Liver (tissue), 10 donors: ENCODE data around the gene RNU6-1. TPM values are rescaled to one million over a fixed set of nuclear protein-coding genes. Genes with fewer than 3 reads are reported as not detected.

Experiments used
- DNase-seq: peaks from one replicate; pipeline ENCODE4 v3.0.0-alpha.2; 2017; ENCODE audit warnings: low spot score
- H3K27ac ChIP-seq, 2 donors: one replicate each; pipeline ENCODE4 v1.7.0; 2013; ENCODE audit warnings: inconsistent platforms in 2 of 2, low read length in 2 of 2, control low read depth in 1 of 2, low read depth in 1 of 2, mild to moderate bottlenecking in 1 of 2
- H3K27me3 ChIP-seq, 4 donors: one replicate each; pipeline versions ENCODE4 v1.6.1 to v1.7.0; 2013; ENCODE audit warnings: low read length in 3 of 4, inconsistent platforms in 1 of 4, mild to moderate bottlenecking in 1 of 4, moderate library complexity in 1 of 4; ENCODE audit not compliant: control insufficient read depth in 4 of 4, insufficient read depth in 4 of 4
- H3K36me3 ChIP-seq, 4 donors: one replicate each; pipeline versions ENCODE4 v1.6.1 to v1.7.0; 2013; ENCODE audit warnings: low read length in 3 of 4, mild to moderate bottlenecking in 3 of 4, low read depth in 1 of 4, moderate library complexity in 1 of 4; ENCODE audit not compliant: control insufficient read depth in 4 of 4, insufficient read depth in 3 of 4
- H3K4me1 ChIP-seq, 4 donors: one replicate each; pipeline versions ENCODE4 v1.6.1 to v1.7.0; 2013; ENCODE audit warnings: low read length in 3 of 4, mild to moderate bottlenecking in 3 of 4, moderate library complexity in 1 of 4; ENCODE audit not compliant: control insufficient read depth in 4 of 4, insufficient read depth in 4 of 4
- H3K4me3 ChIP-seq, 3 donors: one replicate each; pipeline versions ENCODE4 v1.6.1 to v1.7.0; 2013; ENCODE audit warnings: low read length in 3 of 3, control low read depth in 1 of 3, low read depth in 1 of 3, mild to moderate bottlenecking in 1 of 3
- H3K9ac ChIP-seq, 2 donors: one replicate each; pipeline ENCODE4 v1.7.0; 2013; ENCODE audit warnings: low read length in 2 of 2, mild to moderate bottlenecking in 2 of 2, moderate library complexity in 2 of 2, control low read depth in 1 of 2, low read depth in 1 of 2
- H3K9me3 ChIP-seq, 4 donors: one replicate each; pipeline versions ENCODE4 v1.6.1 to v1.7.0; 2013; ENCODE audit warnings: low read length in 3 of 4; ENCODE audit not compliant: control insufficient read depth in 4 of 4
- EGR1 ChIP-seq, 2 donors: IDR thresholded peaks; 2 replicates each; pipeline ENCODE4 v1.6.1; 2016 to 2018; ENCODE audit warnings: antibody characterized with exemption in 2 of 2, low read depth in 2 of 2
- FOXA2 ChIP-seq: IDR thresholded peaks from 2 replicates; pipeline ENCODE4 v1.6.1; 2016; ENCODE audit warnings: antibody characterized with exemption
- GABPA ChIP-seq, 2 donors: IDR thresholded peaks in 1 of 2; conservative IDR thresholded peaks in 1 of 2; 2 replicates each; pipeline ENCODE4 v1.6.1; 2016; ENCODE audit warnings: antibody characterized with exemption in 2 of 2, mild to moderate bottlenecking in 1 of 2, moderate library complexity in 1 of 2
- HNF4G ChIP-seq: IDR thresholded peaks from 2 replicates; pipeline ENCODE4 v1.6.1; 2016; ENCODE audit warnings: antibody characterized with exemption
- JUND ChIP-seq, 2 donors: IDR thresholded peaks; 2 replicates each; pipeline ENCODE4 v1.6.1; 2016; ENCODE audit warnings: antibody characterized with exemption in 2 of 2
- WGBS: extraction: QIAGEN DNeasy Blood & Tissue Kit; methylation state at CpG from one replicate; pipeline ENCODE4 v1.1.7; 2013; 5-methylcytosine and 5-hydroxymethylcytosine counted together
- polyA plus RNA-seq, 2 donors: library from polyadenylated mRNA; stranded (reverse) in 1 of 2; unstranded in 1 of 2; fragments of 200-250 nt in 1 of 2; fragments of >200 nt in 1 of 2; fragmentation: Nextera tagmentation in 1 of 2; extraction: Ambion mirVana in 1 of 2; gene quantifications; one replicate each; pipeline versions ENCODE4 v1.2.1 to v1.2.3, GENCODE V29; 2013 to 2015
- small RNA-seq: library from RNA; depleted of rRNA; stranded (forward); fragments of <200 nt; gene quantifications from one replicate; pipeline ENCODE3, GENCODE V24; 2014
- total RNA-seq, 2 donors: library from RNA; depleted of rRNA; stranded (reverse); fragments of >200 nt; gene quantifications; one replicate each; pipeline ENCODE4 v1.2.3, GENCODE V29; 2014
- TF ChIP-seq, protein P1 (sequence below): IDR thresholded peaks from 2 replicates; pipeline ENCODE4 v1.6.1; 2016; ENCODE audit warnings: antibody characterized with exemption, mild to moderate bottlenecking
- TF ChIP-seq, protein P2 (sequence below): IDR thresholded peaks from 2 replicates; pipeline ENCODE4 v1.6.1; 2016; ENCODE audit warnings: antibody characterized with exemption
- TF ChIP-seq, protein P3 (sequence below): IDR thresholded peaks from 2 replicates; pipeline ENCODE4 v1.6.1; 2016; ENCODE audit warnings: antibody characterized with exemption
- donor health status: healthy.
- donor health status: healthy.
- donor health status: healthy.
- donor health status: healthy.
- donor health status: healthy.

The RNU6-1 gene
- total and polyA plus RNA-seq, 4 donors = not detected

DNA sequence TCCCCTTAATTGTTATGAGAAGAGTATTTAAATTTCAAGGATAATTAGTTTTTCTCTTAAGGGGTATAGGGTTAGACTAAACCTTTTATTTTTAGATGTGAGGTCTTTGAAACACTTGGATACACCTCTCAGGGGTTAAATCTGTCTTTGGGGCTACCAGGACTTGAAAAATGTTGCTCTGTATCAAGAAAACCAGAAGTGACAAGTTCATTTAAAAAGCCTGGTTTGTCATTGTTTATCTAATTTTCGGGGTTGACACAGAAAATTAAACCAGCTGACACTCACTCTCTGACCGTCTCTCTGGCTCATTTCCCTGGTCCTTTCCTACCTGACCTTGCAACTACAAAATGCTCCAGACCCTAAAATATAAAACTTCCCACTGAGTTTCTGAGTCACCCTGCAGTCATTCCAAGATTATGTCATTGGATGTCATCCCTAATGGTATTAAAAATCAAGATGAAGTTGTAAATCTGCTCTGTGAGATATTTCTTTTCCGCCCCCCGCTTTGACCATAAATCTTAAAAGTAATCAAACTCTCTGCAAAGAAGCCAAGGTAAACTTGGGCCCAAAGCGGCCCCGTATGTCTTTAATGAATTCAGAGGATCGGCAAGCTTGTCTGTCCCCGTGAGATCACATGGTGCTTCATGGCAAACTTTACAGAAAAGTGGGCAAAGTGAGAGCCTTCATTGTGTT is 47.4 kb downstream of the RNU6-1 start (continued):
- TF ChIP-seq, protein P1, sequence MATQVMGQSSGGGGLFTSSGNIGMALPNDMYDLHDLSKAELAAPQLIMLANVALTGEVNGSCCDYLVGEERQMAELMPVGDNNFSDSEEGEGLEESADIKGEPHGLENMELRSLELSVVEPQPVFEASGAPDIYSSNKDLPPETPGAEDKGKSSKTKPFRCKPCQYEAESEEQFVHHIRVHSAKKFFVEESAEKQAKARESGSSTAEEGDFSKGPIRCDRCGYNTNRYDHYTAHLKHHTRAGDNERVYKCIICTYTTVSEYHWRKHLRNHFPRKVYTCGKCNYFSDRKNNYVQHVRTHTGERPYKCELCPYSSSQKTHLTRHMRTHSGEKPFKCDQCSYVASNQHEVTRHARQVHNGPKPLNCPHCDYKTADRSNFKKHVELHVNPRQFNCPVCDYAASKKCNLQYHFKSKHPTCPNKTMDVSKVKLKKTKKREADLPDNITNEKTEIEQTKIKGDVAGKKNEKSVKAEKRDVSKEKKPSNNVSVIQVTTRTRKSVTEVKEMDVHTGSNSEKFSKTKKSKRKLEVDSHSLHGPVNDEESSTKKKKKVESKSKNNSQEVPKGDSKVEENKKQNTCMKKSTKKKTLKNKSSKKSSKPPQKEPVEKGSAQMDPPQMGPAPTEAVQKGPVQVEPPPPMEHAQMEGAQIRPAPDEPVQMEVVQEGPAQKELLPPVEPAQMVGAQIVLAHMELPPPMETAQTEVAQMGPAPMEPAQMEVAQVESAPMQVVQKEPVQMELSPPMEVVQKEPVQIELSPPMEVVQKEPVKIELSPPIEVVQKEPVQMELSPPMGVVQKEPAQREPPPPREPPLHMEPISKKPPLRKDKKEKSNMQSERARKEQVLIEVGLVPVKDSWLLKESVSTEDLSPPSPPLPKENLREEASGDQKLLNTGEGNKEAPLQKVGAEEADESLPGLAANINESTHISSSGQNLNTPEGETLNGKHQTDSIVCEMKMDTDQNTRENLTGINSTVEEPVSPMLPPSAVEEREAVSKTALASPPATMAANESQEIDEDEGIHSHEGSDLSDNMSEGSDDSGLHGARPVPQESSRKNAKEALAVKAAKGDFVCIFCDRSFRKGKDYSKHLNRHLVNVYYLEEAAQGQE = no peak
- TF ChIP-seq JUND (IDR thresholded peaks at IDR 0.05) = no peak
- TF ChIP-seq EGR1 (IDR thresholded peaks at IDR 0.05; ENCODE audit: low read depth in 2 of 2) = no peak
- TF ChIP-seq GABPA (IDR thresholded peaks at IDR 0.05 in 1 of 2, conservative IDR thresholded peaks at IDR 0.05 in 1 of 2) = no peak
- TF ChIP-seq, protein P2, sequence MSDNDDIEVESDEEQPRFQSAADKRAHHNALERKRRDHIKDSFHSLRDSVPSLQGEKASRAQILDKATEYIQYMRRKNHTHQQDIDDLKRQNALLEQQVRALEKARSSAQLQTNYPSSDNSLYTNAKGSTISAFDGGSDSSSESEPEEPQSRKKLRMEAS = no peak

DNA sequence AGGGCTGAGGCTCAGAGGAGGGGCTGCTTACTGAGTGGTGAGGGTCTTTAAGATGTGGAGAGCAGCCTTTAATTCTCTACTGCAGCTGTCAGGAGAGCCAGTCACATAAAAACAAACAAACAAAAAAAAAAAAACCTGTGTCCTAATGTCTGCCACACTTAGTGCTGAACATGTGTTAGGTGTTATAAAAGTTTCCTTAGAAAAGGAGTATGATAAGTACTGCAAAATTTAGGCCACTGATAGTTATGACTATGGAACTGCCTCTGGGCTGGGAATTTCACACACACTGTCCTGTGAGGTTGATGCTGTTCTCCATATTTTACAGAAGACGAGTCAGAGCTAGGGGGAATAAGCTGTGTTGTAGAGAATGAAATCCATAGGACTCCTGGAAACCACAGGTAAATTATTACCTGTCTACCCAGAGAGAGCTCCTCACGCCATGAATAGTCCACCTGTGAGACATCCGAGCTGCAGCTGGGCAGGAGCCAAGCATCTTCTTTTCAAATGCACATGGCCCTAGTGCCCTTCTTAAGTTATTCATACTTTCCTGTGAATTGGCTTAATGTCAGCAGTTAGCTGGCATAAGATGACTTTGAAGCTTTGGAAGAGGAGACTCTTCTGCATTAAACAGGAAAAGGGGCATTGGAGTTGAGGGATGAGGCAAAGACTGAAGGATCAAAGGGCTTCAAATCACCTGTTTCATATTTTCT is 49.1 kb downstream of the RNU6-1 start:
- H3K27me3 ChIP-seq = no peaks in the 10 kb centered on the region
- H3K4me3 ChIP-seq = no peak overlapping the region
- DNase-seq = no peak
- no peaks in the 10 kb centered on the region for H3K9me3 ChIP-seq
- no peak overlapping the region for H3K9ac ChIP-seq
- no peak overlapping the region for H3K27ac ChIP-seq
- no peaks in the 10 kb centered on the region for H3K36me3 ChIP-seq
- over 99% methylated on average over 3 of the region's 3 CpGs for WGBS
- no peaks in the 10 kb centered on the region for H3K4me1 ChIP-seq
- TF ChIP-seq, protein P3, sequence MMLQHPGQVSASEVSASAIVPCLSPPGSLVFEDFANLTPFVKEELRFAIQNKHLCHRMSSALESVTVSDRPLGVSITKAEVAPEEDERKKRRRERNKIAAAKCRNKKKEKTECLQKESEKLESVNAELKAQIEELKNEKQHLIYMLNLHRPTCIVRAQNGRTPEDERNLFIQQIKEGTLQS = no peak
- TF ChIP-seq HNF4G (no peak), FOXA2 (no peak)

Small RNA genes within 50 kb of the gene (small RNA-seq; reads per million reads assigned to genes)
- gene RNU6-1 = 0.27 reads per million, percentile 19 among the genes with 10 or more reads in this experiment

Other genes starting within 250 kb of the RNU6-1 start
- gene SKOR1, start 14.5 kb downstream of the RNU6-1 start, total RNA-seq = under 1 TPM; 0.05 to 0.17 TPM
- gene SKOR1, start 14.5 kb downstream of the RNU6-1 start, polyA plus RNA-seq = under 1 TPM in 1 of 2 donors, not detected in 1; 0.02 TPM
- 10 to 100 TPM; 10.6 to 15.9 TPM for gene PIAS1, start 214.3 kb upstream of the RNU6-1 start, total RNA-seq
- 10 to 100 TPM in 1 of 2 donors, 1 to 10 TPM in 1; 5.6 to 18.8 TPM for gene PIAS1, start 214.3 kb upstream of the RNU6-1 start, polyA plus RNA-seq